Endothelial cell of umbilical vein (primary cell): ENCODE data around the gene DAZAP2. TPM values are rescaled to one million over a fixed set of nuclear protein-coding genes. Genes with fewer than 3 reads are reported as not detected.

Source experiments
- BruUV-seq: library from RNA; stranded (reverse); fragments of 400-500 nt; replicated peaks from 2 replicates; lab custom pipeline; 2021; lab: Mats Ljungman, UMichigan
- CTCF ChIA-PET: fragments of 300-600, 350-600 bp; sonication (Branson Sonifier 250); formaldehyde crosslinking; loops from one replicate; lab custom pipeline; 2021; ENCODE audit warnings: antibody characterized with exemption, inconsistent platforms; lab: Charles Lee
- POLR2A ChIA-PET: fragments of 300-600, 350-600 bp; sonication (Branson Sonifier 250); formaldehyde crosslinking; loops from one replicate; lab custom pipeline; 2021; ENCODE audit warnings: antibody characterized with exemption, inconsistent platforms; lab: Charles Lee
- DNase-seq: peaks from one replicate; pipeline ENCODE4 v3.0.0-alpha.2; 2011; ENCODE audit warnings: low read depth, low spot score
- FAIRE-seq: peaks from 2 replicates; lab custom pipeline; 2011; peaks lifted over from hg19 to GRCh38; lab: Jason Lieb, UNC
- H2AFZ ChIP-seq: 2 replicates; pipeline ENCODE4 v1.6.0; 2012; ENCODE audit warnings: low read depth, low read length, control low read depth, inconsistent platforms
- H3K27ac ChIP-seq: 2 replicates; pipeline ENCODE4 v1.5.1; 2011; ENCODE audit warnings: low read depth, mild to moderate bottlenecking, control low read depth, low read length, moderate library complexity; ENCODE audit not compliant: insufficient read depth
- H3K27me3 ChIP-seq, 2 experiments: 2 replicates each; pipeline versions ENCODE4 v1.6.0 to v1.6.1; 2011; ENCODE audit warnings: low read length in 2 of 2, mixed read lengths in 1 of 2; ENCODE audit not compliant: control insufficient read depth in 2 of 2, insufficient read depth in 2 of 2
- H3K36me3 ChIP-seq, 2 experiments: 2 replicates in 1 of 2; 3 replicates in 1 of 2; pipeline ENCODE4 v1.5.1; 2011; ENCODE audit warnings: low read length in 2 of 2, mild to moderate bottlenecking in 1 of 2, moderate library complexity in 1 of 2; ENCODE audit not compliant: control insufficient read depth in 2 of 2, insufficient read depth in 2 of 2; ENCODE audit errors: extremely low read depth in 1 of 2
- H3K4me1 ChIP-seq: 3 replicates; pipeline ENCODE4 v1.5.1; 2011; ENCODE audit warnings: mild to moderate bottlenecking, low read length; ENCODE audit not compliant: control insufficient read depth, insufficient read depth; ENCODE audit errors: extremely low read depth
- H3K4me2 ChIP-seq: 2 replicates; pipeline ENCODE4 v1.6.1; 2011; ENCODE audit warnings: low read length, control low read depth, mixed read lengths; ENCODE audit not compliant: insufficient read depth
- H3K4me3 ChIP-seq, 3 experiments: fragments of 200-600 bp in 1 of 3; sonication (generic), shearing (Covaris generic) in 1 of 3; replicated peaks in 1 of 3; 2 replicates each; pipeline ENCODE4 v1.5.1; 2011 to 2016; ENCODE audit warnings: control low read depth in 3 of 3, low read length in 3 of 3, mild to moderate bottlenecking in 2 of 3, inconsistent platforms in 1 of 3, low read depth in 1 of 3, moderate library complexity in 1 of 3; ENCODE audit not compliant: insufficient read depth in 1 of 3
- H3K79me2 ChIP-seq: 2 replicates; pipeline ENCODE4 v1.6.0; 2012; ENCODE audit warnings: low read length, inconsistent platforms; ENCODE audit not compliant: control insufficient read depth, insufficient read depth
- H3K9ac ChIP-seq: replicated peaks from 2 replicates; pipeline ENCODE3; 2011; ENCODE audit warnings: low read length, control low read depth; ENCODE audit not compliant: insufficient read depth; ENCODE audit errors: extremely low read depth
- H3K9me1 ChIP-seq: replicated peaks from 3 replicates; pipeline ENCODE4 v1.6.0; 2011; ENCODE audit warnings: mild to moderate bottlenecking, low read length; ENCODE audit not compliant: control insufficient read depth, insufficient read depth; ENCODE audit errors: extremely low read depth
- H3K9me3 ChIP-seq: replicated peaks from 2 replicates; pipeline ENCODE4 v1.5.1; 2012; ENCODE audit warnings: low read length, inconsistent platforms; ENCODE audit not compliant: control insufficient read depth, insufficient read depth
- H4K20me1 ChIP-seq: replicated peaks from 2 replicates; pipeline ENCODE3; 2011; ENCODE audit warnings: mild to moderate bottlenecking, low read length; ENCODE audit not compliant: control insufficient read depth, insufficient read depth; ENCODE audit errors: extremely low read depth
- EZH2 ChIP-seq: IDR thresholded peaks from 2 replicates; pipeline ENCODE4 v1.6.1; 2012; ENCODE audit warnings: borderline replicate concordance, low read depth, mild to moderate bottlenecking, moderate library complexity, low read length, inconsistent platforms; ENCODE audit not compliant: severe bottlenecking
- FOS ChIP-seq: IDR thresholded peaks from 2 replicates; pipeline ENCODE4 v1.6.1; 2011; ENCODE audit warnings: mild to moderate bottlenecking, low read length, moderate library complexity, borderline replicate concordance; ENCODE audit not compliant: insufficient read depth
- GATA2 ChIP-seq: IDR thresholded peaks from 2 replicates; pipeline ENCODE4 v1.7.0; 2011; ENCODE audit warnings: low read depth, mild to moderate bottlenecking, moderate library complexity, mixed read lengths, low read length; ENCODE audit not compliant: insufficient read length, insufficient read depth
- JUN ChIP-seq: IDR thresholded peaks from 2 replicates; pipeline ENCODE4 v1.6.1; 2011; ENCODE audit warnings: borderline replicate concordance, low read depth; ENCODE audit not compliant: insufficient read length, insufficient read depth
- MYC ChIP-seq: IDR thresholded peaks from one replicate; pipeline ENCODE4 v1.6.1; 2011; ENCODE audit warnings: mild to moderate bottlenecking, low read depth, low read length
- POLR2A ChIP-seq: IDR thresholded peaks from 2 replicates; pipeline ENCODE4 v1.6.1; 2012; ENCODE audit warnings: low read depth, mild to moderate bottlenecking, control low read depth, low read length
- POLR2AphosphoS5 ChIP-seq: IDR thresholded peaks from 2 replicates; pipeline ENCODE4 v1.6.1; 2012; ENCODE audit warnings: low read depth, mild to moderate bottlenecking, control low read depth, low read length, moderate library complexity; ENCODE audit not compliant: insufficient read depth
- dilution Hi-C: fragments of 300-500 bp; cut with MboI; formaldehyde crosslinking; loops from one replicate; pipeline ENCODE4 v1.15.0; 2019; ENCODE audit warnings: low sequenced_read_pairs; ENCODE audit not compliant: extremely low pct_ligation_motif_present
- intact Hi-C: fragments of 100-400 bp; cut with micrococcal nuclease; formaldehyde crosslinking; loops from one replicate; pipeline ENCODE4 v1.10.0; 2022
- polyA plus RNA-seq, 4 experiments: library from polyadenylated mRNA; depleted of rRNA in 3 of 4; stranded (reverse) in 3 of 4; unstranded in 1 of 4; fragments of >200 nt; gene quantifications; 2 replicates each; pipeline versions ENCODE4 v1.2.1 to v1.2.3, GENCODE V29; 2011 to 2012; ENCODE audit warnings: missing spikeins in 1 of 4
- total RNA-seq: library from RNA; stranded (reverse); gene quantifications from 2 replicates; pipeline ENCODE4 v1.2.3, GENCODE V29; 2021
- TF ChIP-seq, protein P1 (sequence below): IDR thresholded peaks from 2 replicates; pipeline ENCODE4 v1.6.1; 2011; ENCODE audit not compliant: insufficient read depth, insufficient read length
- TF ChIP-seq, protein P2 (sequence below), 2 donors: IDR thresholded peaks; 1 replicate in 1 of 2; 2 replicates in 1 of 2; pipeline ENCODE4 v1.5.1; 2011; ENCODE audit warnings: low read length in 2 of 2, mild to moderate bottlenecking in 2 of 2, moderate library complexity in 2 of 2, control low read depth in 1 of 2, inconsistent platforms in 1 of 2, low read depth in 1 of 2; ENCODE audit not compliant: insufficient read depth in 1 of 2; ENCODE audit errors: extremely low read depth in 1 of 2

The DAZAP2 gene
- total and polyA plus RNA-seq, 2 donors (not counting 3 experiments of a cell fraction or from before 2014, with no cell fraction given), result 177 to 497 TPM

DNA sequence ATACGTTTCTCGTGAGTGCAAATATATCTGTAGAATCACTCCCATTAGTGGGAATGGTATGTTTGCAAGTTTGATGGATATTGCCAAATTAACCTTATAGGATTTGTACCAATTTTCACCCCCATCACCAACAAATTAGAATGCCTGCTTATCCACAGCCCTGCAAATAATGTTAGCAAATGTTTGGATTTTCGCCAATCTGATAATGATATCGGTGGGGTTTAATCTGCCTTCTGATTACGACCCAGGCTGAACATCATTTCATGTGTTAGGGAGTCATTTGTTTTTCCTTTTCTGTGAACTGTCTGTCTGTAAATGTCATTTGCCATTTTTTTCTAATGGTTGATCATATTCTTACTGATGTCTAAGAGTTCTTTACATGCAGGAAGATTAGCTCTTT lies 4.1 kb upstream of the DAZAP2 start:
- Histone ChIP-seq H4K20me1 (no peaks in the 10 kb centered on the region), H3K9me1 (no peaks in the 10 kb centered on the region), H3K27ac (no peak overlapping the region), H3K9me3 (no peaks in the 10 kb centered on the region), H3K79me2 (peaks cover under 1% of the 10 kb centered on the region), H3K4me2 (no peak overlapping the region), H3K9ac (no peak overlapping the region), H3K27me3 (no peaks in the 10 kb centered on the region), H3K4me3 (no peak overlapping the region), H3K36me3 (no peaks in the 10 kb centered on the region), H2AFZ (no peak overlapping the region), H3K4me1 (peaks cover 4% of the 10 kb centered on the region)
- DNase-seq (no peak), FAIRE-seq (peak; percentile 18)
- CTCF ChIA-PET, result no interaction called here
- no TSS peak for BruUV-seq
- dilution Hi-C loops (no loop called here), intact Hi-C loops (no loop called here)
- POLR2A ChIA-PET, result no interaction called here
- TF ChIP-seq GATA2, result peak; percentile 21
- no peak for TF ChIP-seq POLR2A

DNA sequence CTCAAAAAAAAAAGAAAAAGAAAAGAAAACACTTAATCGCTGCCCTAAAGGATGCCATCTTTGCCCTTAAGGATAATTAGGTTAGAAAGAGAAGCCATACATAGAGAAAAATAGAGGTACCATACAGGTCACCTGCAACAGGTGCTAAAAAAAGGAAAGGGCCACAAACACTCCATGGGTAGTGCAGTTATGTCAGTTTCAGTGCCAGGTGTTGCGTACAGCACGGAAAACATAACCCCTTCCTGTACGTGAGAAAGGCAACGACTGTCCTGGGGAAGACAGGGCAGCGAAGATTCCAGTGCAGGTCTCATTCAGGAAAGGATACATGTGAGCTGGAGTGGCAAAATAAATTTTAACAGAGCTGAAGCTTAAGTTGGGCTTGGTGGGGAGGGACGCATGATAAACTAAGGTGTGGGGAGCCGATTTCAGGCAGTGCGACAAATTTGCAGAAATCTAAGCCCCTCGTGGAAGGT lies 553 bp upstream of the DAZAP2 start:
- DNase-seq, result no peak
- peak; percentile 38 for FAIRE-seq
- POLR2A ChIA-PET, result interaction anchor here (0.7 to 1.0 kb wide), 2 partner anchors 33 to 154 kb away, joined by 3 to 4 read pairs; no protein-coding TSS in a partner anchor
- no peaks in the 10 kb centered on the region for H3K9me1 ChIP-seq
- H3K27me3 ChIP-seq, result no peaks in the 10 kb centered on the region
- peaks cover 12% of the 10 kb centered on the region for H3K4me1 ChIP-seq
- peak overlapping the region; percentile 11 to 97 (median 66) for H3K4me3 ChIP-seq
- peaks cover 19% of the 10 kb centered on the region for H3K79me2 ChIP-seq
- CTCF ChIA-PET, result interaction anchor here (0.6 to 1.9 kb wide), 7 partner anchors 20 to 412 kb away, joined by 3 to 11 read pairs (median 3); partner anchors contain the start of gene POU6F1
- peaks cover 14 to 19% of the 10 kb centered on the region in 2 experiments for H3K36me3 ChIP-seq
- H4K20me1 ChIP-seq, result no peaks in the 10 kb centered on the region
- intact Hi-C loops (loop anchor here (2.0 to 5.0 kb wide), 3 partner anchors 19 to 191 kb away; partner anchors contain the start of genes CSRNP2, LETMD1 and POU6F1), dilution Hi-C loops (no loop called here)
- no peaks in the 10 kb centered on the region for H3K9me3 ChIP-seq
- BruUV-seq, result no TSS peak
- H3K27ac ChIP-seq, result peak overlapping the region; percentile 14
- peak overlapping the region; percentile 69 for H2AFZ ChIP-seq
- H3K4me2 ChIP-seq, result peak overlapping the region; percentile 79
- no peak for TF ChIP-seq GATA2
- TF ChIP-seq POLR2A, result no peak
- no peak for TF ChIP-seq JUN
- no peak for TF ChIP-seq POLR2AphosphoS5
- TF ChIP-seq EZH2, result no peak
- TF ChIP-seq, protein P1, sequence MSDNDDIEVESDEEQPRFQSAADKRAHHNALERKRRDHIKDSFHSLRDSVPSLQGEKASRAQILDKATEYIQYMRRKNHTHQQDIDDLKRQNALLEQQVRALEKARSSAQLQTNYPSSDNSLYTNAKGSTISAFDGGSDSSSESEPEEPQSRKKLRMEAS, result no peak
- no peak for TF ChIP-seq FOS
- TF ChIP-seq, protein P2, sequence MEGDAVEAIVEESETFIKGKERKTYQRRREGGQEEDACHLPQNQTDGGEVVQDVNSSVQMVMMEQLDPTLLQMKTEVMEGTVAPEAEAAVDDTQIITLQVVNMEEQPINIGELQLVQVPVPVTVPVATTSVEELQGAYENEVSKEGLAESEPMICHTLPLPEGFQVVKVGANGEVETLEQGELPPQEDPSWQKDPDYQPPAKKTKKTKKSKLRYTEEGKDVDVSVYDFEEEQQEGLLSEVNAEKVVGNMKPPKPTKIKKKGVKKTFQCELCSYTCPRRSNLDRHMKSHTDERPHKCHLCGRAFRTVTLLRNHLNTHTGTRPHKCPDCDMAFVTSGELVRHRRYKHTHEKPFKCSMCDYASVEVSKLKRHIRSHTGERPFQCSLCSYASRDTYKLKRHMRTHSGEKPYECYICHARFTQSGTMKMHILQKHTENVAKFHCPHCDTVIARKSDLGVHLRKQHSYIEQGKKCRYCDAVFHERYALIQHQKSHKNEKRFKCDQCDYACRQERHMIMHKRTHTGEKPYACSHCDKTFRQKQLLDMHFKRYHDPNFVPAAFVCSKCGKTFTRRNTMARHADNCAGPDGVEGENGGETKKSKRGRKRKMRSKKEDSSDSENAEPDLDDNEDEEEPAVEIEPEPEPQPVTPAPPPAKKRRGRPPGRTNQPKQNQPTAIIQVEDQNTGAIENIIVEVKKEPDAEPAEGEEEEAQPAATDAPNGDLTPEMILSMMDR (IDR thresholded peaks at IDR 0.05; ENCODE audit: extremely low read depth in 1 of 2, insufficient read depth in 1 of 2, low read depth in 1 of 2, low read length in 2 of 2), result no peak
- no peak for TF ChIP-seq MYC
- H3K9ac ChIP-seq, result peak overlapping the region; percentile 27
